ENCODE measurements around the gene BICC1. TPM values are rescaled to one million over a fixed set of nuclear protein-coding genes. Genes with fewer than 3 reads are reported as not detected.

BICC1 gene
- total RNA-seq, 1 donor from 2014 or later: 12.8 TPM

- peak; percentile 84 for DNase-seq (ENCODE audit: low spot score)
These were observed 269.3 kb downstream of the BICC1 start for GRCh38 chr10:58781873-58782488.

DNA sequence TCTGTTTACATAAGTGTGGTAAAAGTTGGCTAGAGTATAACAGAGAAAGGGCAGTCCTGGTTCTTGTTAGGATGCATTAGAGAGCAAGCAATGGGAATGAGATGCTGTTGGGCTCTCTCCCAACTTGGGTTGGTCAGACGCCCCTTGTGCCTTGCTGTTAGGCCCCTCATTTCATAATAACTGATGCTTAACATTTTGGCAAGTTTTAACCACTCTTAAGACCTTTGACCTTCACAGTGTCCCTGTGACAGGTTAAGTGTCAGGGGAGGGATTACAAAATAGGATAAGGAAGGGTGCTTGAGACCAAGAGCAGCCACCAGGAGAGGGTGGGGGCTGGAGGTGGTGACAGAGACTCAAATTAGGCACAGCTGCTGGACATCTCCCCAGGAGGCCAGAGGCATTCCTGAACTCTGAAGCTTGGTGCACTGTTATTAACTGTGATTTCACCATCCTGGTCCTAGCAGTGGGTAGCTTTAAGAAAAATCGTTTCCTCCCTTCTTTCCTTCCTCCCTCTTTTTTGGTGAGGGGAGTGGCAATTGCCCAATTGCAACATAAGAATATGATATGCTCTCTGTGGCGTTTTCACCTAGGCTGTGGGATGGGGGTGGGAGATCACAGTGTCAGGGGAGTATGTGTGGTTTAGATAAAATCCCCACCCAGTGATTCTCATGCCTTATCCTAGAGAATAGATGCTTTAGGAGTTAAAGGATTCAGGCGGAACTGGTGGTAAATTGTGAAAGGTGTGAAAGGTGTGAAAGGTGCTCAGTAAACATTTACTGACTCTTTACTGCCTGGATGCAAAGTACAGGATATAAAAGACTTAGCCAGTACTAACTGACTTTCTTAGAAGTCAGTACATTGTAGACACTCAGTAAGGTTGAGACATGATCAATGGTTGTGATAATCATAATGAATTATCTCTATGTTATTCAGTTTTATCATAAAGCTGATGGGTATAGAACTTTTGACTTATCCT is 270.5 kb downstream of the BICC1 start:
- no peak for DNase-seq (ENCODE audit: low spot score)

DNA sequence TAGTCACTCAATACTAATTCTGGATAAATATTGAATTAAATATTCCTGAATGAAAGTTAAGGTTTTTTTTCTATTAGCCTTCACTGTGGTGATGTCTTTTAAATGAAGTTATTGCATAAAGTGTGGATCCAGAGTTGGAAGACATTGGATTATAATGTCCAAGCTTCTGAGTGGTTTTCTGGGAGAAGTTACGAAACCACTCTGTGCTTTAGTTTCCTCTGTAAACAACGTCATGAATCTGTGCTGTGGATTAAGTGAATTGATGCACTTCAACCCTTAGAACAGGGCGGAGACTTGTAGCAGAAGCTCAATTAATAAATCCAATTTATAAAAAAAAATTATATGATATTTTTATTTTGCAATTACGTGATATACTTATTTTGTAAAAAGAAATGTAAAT is 271.7 kb downstream of the BICC1 start:
- DNase-seq (ENCODE audit: low spot score): no peak

GRCh38 chr10:58785354-58785753 is 272.7 kb downstream of the BICC1 start:
- DNase-seq (ENCODE audit: low spot score): no peak

GRCh38 chr10:58791137-58791536 is 278.5 kb downstream of the BICC1 start:
- DNase-seq (ENCODE audit: low spot score): no peak

DNA sequence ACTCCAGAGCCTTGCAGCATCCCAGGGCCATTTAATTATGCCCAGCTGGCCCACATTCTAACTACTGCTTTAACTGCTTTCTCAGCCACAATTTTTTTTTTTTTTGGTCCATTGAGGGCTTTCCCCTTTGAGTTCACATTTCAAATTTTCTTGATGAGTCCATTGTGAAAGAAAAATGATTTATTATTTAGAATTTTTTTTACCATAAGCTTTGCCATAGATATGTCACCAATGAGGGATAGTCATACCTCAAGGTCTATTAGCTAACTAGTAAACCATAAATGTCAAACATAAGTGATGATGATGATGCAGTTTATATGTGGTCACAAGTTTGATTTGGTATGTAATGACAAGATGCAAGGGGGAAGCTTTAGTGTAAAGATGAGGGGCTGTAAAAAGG is 282.9 kb downstream of the BICC1 start:
- no peak for DNase-seq (ENCODE audit: low spot score)

GRCh38 chr10:58796242-58796641 is 283.6 kb downstream of the BICC1 start:
- DNase-seq (ENCODE audit: low spot score): peak; percentile 42

- DNase-seq (ENCODE audit: low spot score): no peak
These were observed 284.2 kb downstream of the BICC1 start for GRCh38 chr10:58796824-58797223.

GRCh38 chr10:58797356-58797755 is 284.7 kb downstream of the BICC1 start:
- DNase-seq (ENCODE audit: low spot score): no peak

DNA sequence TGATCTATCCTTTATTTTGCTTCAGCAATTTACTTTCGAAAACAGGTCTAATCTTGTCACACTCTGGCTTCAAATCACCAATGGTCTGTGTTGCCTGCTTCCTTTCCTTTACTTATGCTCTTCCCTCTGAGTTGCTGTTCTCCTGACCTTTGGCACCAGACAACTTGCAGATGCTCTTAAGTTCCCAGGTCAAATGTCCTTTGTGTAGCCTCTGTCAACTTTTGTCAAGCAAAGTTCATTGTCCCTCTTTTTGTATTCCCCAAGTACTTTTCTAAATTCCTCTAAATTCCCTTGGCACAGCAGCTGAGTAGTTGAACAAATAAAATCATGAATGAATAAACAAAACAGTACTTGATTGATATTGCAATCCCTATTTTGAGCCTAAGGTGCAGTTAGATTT is 289.4 kb downstream of the BICC1 start:
- no peak for DNase-seq (ENCODE audit: low spot score)

GRCh38 chr10:58806323-58806722 is 293.7 kb downstream of the BICC1 start:
- DNase-seq (ENCODE audit: low spot score): no peak

DNA sequence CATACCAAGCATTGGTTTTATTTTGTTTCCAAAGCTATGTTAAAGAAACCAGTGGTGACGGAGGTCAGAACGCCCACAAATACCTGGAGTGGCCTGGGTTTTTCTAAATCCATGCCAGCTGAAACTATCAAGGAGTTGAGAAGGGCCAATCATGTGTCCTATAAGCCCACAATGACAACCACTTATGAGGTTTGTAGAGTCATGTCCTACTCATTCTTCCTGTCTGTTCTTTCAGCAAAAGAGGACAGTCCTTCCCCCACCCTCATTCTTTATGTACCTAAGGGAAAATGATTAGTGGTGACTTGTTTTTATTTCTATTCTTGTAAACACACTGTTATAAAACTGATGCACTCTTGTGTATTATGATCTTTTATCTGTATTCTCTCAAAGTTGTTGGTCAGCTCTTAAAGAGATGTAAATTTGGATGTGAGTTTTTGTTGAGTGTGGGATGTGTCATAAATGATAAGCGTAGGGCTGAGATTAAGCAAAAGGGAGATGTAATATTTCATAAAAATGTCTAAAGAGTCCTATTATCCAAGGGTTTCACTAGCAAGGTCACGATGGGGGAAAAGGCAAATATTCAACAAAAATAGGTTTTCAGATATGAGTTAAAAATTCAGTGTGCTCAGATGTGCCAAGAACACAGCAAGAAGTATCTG is 294.4 kb downstream of the BICC1 start:
- DNase-seq (ENCODE audit: low spot score): no peak

- no peak for DNase-seq (ENCODE audit: low spot score)
These were observed 295.0 kb downstream of the BICC1 start for GRCh38 chr10:58807629-58808022.

DNA sequence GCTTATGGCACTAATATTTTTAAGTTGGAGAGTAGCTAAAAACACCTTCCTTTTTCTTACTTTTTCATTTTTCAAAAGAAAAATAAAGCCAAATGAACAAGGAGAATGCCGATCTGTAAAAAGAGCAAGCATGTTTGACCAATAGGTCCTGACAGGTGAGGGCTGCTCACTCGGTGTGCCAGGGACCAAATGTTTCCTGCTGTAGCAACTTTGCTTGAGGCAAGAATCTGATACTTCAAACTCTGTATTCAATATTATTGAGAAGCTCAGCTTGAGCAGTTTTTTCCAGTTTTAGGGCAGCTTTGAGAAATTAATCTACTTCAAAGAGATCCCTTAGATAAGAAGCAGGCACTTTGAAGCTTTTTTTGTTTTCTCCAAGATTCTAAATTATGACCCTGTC is 298.1 kb downstream of the BICC1 start:
- DNase-seq (ENCODE audit: low spot score): no peak

DNA sequence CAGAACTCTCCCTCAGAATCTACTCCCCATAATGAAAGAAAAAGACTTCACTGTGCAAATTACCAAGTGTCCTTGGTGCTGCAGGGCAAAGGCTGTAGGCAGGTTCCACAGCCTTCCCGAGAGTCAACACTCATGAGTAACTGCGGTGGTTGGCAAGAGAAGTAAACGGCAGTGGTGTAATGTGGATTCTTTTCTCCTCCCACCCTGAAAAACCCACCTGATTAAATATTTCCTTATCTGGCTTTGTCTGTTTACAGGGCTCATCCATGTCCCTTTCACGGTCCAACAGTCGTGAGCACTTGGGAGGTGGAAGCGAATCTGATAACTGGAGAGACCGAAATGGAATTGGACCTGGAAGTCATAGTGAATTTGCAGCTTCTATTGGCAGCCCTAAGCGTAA is 300.9 kb downstream of the BICC1 start:
- no peak for DNase-seq (ENCODE audit: low spot score)

DNA sequence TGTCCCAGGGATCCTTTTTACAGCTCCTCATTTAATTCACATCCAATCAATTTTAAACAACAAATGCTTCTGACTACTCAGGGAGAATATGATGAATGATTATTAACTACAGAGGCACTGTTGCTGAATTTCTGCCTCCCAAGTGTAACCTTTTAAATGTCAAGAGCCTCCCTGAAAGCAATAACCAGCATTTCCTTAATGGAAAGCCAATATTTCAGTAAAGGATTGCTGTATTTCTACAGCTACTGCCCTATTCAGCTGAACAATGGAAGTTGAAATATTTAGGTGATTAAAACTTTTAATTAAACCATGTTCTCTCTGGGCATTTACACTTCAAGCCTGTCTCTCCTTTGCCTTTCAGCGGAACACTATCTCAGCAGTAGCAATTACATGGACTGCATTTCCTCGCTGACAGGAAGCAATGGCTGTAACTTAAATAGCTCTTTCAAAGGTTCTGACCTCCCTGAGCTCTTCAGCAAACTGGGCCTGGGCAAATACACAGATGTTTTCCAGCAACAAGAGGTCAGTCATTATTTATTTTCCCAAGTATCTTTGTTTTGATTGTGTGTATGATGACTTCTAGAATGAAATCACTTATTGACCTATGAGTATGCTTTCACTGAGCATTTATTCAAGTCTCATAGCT is 304.7 kb downstream of the BICC1 start:
- DNase-seq (ENCODE audit: low spot score): no peak

DNA sequence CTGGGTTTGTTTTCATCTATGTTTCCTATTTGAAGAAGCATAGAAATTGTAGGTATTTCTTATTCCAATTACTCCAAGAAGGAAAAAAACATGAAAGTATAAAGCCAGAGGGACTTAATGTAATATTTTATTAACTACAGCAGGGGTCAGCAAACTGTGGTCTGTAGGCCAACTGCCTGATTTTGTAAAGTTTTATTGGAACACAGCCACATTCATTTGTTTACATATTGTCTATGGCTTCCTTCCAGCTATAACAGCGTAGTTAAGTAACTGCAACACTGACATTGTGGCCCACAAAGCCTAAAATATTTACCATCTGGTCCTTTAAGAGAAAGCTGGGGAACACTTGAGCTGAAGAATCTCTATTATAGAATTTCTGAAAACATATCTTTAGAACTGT is 306.2 kb downstream of the BICC1 start:
- DNase-seq (ENCODE audit: low spot score): no peak

GRCh38 chr10:58820386-58820785 is 307.7 kb downstream of the BICC1 start:
- DNase-seq (ENCODE audit: low spot score): no peak

GRCh38 chr10:58820861-58821751 is 308.4 kb downstream of the BICC1 start:
- DNase-seq (ENCODE audit: low spot score): peak; percentile 18

- no peak for DNase-seq (ENCODE audit: low spot score)
These were observed 309.0 kb downstream of the BICC1 start for GRCh38 chr10:58821752-58822056.

GRCh38 chr10:58823983-58824382 is 311.3 kb downstream of the BICC1 start:
- no peak for DNase-seq (ENCODE audit: low spot score)

Measured in umbilical cord (tissue), 2 donors.